22Rv1 (cell line): ENCODE results near the gene CAMP.

ENCODE experiments used
- CTCF ChIP-seq: fragments of 450-650 bp; IDR thresholded peaks from 2 replicates; pipeline ENCODE4 v1.5.1; 2017; ENCODE audit warnings: mild to moderate bottlenecking
- ZFX ChIP-seq: fragments of 450-650 bp; IDR thresholded peaks from 2 replicates; pipeline ENCODE4 v1.6.1; 2017; ENCODE audit warnings: antibody characterized with exemption, borderline replicate concordance

GRCh38 chr3:48258530-48258929 is 35.2 kb downstream of the CAMP start:
- TF ChIP-seq CTCF (no peak), ZFX (no peak)
